T-helper 17 cell (primary cell): ENCODE measurements around the gene CD70. TPM values are rescaled to one million over a fixed set of nuclear protein-coding genes. Genes with fewer than 3 reads are reported as not detected.
"Not testable (repeated sequence)": the region's sequence is repeated elsewhere in the genome, so short reads cannot be mapped to it uniquely, and the experiment has no call there.

Experiments
- ATAC-seq: fragments of 150-1000 bp; cut with Tn5 transposase; 2 replicates; pipeline ENCODE4 v1.10.0; 2021; ENCODE audit warnings: mild to moderate bottlenecking, moderate library complexity
- DNase-seq, 3 donors: peaks; one replicate each; pipeline versions ENCODE4 v3.0.0 to v3.0.0-alpha.2; 2020 to 2021
- H3K9me3 ChIP-seq: one replicate; pipeline ENCODE4 v1.7.0; 2013; ENCODE audit warnings: low read length, mild to moderate bottlenecking; ENCODE audit not compliant: control insufficient read depth, poor library complexity, severe bottlenecking
- H3K27ac Mint-ChIP-seq: one replicate; pipeline ENCODE4 v1.8.0; 2022; ENCODE audit warnings: mild to moderate bottlenecking, moderate library complexity, mixed read lengths
- H3K27me3 Mint-ChIP-seq: one replicate; pipeline ENCODE4 v1.8.0; 2022; ENCODE audit warnings: mixed read lengths
- H3K36me3 Mint-ChIP-seq: one replicate; pipeline ENCODE4 v1.8.0; 2022; ENCODE audit warnings: low read depth, mixed read lengths
- H3K4me1 Mint-ChIP-seq: one replicate; pipeline ENCODE4 v1.8.0; 2022; ENCODE audit warnings: mild to moderate bottlenecking, mixed read lengths
- H3K4me3 Mint-ChIP-seq: one replicate; pipeline ENCODE4 v1.8.0; 2022; ENCODE audit warnings: mild to moderate bottlenecking, moderate library complexity, mixed read lengths
- total RNA-seq, 4 donors: library from RNA in 2 of 4; stranded (reverse) in 2 of 4; gene quantifications; one replicate each; pipeline ENCODE4 v1.2.3 and lab custom pipeline; 2022 to 2026

The CD70 gene
- total RNA-seq, 2 donors from 2014 or later = 3.0 to 4.5 TPM

DNA sequence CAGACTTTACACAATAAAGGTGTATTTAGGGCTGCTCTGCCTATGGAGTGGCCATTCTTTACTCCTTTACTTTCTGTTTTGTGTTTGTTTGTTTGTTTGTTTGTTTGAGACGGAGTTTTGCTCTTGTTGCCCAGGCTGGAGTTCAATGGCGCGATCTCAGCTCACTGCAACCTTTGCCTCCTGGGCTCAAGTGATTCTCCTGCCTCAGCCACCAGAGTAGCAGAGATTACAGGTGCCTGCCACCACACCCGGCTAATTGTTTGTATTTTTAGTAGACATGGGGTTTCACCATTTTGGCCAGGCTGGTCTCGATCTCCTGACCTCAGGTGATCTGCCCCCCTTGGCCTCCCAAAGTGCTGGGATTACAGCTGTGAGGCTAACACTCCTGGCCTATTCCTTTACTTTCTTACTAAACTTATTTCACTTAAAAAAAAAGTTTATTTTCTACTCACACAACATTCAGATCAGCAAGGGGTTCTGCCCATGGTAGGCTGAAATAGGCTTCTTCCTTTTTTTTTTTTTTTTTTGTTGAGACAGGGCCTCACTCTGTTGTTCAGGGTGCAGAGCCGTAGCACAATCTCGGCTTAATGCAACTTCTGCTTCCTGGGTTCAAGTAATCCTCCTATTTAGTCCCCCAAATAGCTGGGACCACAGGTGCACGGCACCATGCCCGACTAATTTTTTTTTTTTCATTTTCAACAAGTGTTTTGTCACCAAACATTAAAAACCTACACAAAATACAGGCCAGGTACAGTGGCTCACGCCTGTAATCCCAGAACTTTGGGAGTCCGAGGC lies 15.5 kb upstream of the CD70 start:
- ATAC-seq, DNase-seq, H3K4me3 Mint-ChIP-seq, H3K9me3 ChIP-seq, H3K36me3 Mint-ChIP-seq: not testable (repeated sequence)
- peaks cover 12% of the 10 kb centered on the region for H3K4me1 Mint-ChIP-seq
- peak overlapping the region; percentile 39 for H3K27ac Mint-ChIP-seq
- H3K27me3 Mint-ChIP-seq = peaks cover 20% of the 10 kb centered on the region

GRCh38 chr19:6604906-6605305 lies 14.0 kb upstream of the CD70 start:
- ATAC-seq (no peak), DNase-seq (no peak)
- peaks cover 8% of the 10 kb centered on the region for H3K27me3 Mint-ChIP-seq
- H3K27ac Mint-ChIP-seq = no peak overlapping the region
- peaks cover 3% of the 10 kb centered on the region for H3K36me3 Mint-ChIP-seq
- no peak overlapping the region for H3K4me3 Mint-ChIP-seq
- peaks cover 24% of the 10 kb centered on the region for H3K4me1 Mint-ChIP-seq
- no peaks in the 10 kb centered on the region for H3K9me3 ChIP-seq

DNA sequence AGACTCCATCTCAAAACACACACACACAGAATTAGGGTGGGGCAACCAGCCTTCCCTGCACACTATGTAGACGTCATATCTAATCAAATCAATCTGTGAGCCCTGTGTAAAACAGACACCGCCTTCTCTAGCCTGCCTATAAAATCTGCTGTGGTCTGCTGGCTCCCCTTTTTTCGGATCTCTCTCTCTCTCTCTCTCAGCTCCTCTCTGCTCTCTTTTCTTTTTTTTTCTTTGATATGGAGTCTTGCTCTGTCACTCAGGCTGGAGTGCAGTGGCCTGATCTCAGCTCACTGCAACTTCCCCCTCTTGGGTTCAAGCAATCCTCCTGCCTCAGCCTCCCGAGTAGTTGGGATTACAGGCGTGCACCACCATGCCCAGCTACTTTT lies 11.8 kb upstream of the CD70 start:
- Mint-ChIP-seq H3K4me3 (no peak overlapping the region), H3K4me1 (peaks cover 27% of the 10 kb centered on the region), H3K27ac (no peak overlapping the region), H3K27me3 (peaks cover 7% of the 10 kb centered on the region), H3K36me3 (peaks cover 6% of the 10 kb centered on the region)
- DNase-seq = no peak
- no peaks in the 10 kb centered on the region for H3K9me3 ChIP-seq
- ATAC-seq = no peak

DNA sequence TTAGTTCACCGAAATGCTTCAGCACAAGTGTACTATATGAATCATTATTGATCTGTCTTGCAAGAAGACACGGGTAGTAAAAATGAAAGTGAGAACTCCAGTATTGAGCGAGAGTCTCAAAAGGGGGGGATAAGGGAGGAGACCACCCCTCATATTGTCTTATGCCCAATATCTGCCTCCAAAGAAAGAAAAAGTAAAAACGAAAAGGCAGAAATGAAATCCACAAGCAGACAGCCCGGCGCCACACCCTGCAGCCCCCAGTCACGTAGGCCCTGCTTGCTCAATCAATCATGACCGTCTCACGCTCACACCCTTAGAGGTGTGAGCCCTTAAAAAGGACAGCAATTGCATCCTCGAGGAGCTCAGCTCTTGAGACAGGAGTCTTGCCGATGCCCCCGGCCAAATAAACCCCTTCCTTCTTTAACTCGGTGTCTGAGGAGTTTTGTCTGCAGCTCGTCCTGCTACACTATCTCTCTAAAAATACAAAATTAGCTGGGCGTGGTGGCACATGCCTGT lies 10.6 kb upstream of the CD70 start:
- not testable (repeated sequence) for H3K9me3 ChIP-seq, H3K36me3 Mint-ChIP-seq, DNase-seq, ATAC-seq
- peak overlapping the region; percentile 86 for H3K4me3 Mint-ChIP-seq
- peaks cover 27% of the 10 kb centered on the region for H3K4me1 Mint-ChIP-seq
- H3K27me3 Mint-ChIP-seq = peaks cover 14% of the 10 kb centered on the region
- H3K27ac Mint-ChIP-seq = peak overlapping the region; percentile 74

- H3K27me3 Mint-ChIP-seq = peaks cover 14% of the 10 kb centered on the region
- peak overlapping the region; percentile 86 for H3K4me3 Mint-ChIP-seq
- not testable (repeated sequence) for DNase-seq, H3K36me3 Mint-ChIP-seq, ATAC-seq, H3K9me3 ChIP-seq
- H3K4me1 Mint-ChIP-seq = peaks cover 27% of the 10 kb centered on the region
- peak overlapping the region; percentile 74 for H3K27ac Mint-ChIP-seq
Measured at GRCh38 chr19:6600951-6601536, 10.1 kb upstream of the CD70 start.

DNA sequence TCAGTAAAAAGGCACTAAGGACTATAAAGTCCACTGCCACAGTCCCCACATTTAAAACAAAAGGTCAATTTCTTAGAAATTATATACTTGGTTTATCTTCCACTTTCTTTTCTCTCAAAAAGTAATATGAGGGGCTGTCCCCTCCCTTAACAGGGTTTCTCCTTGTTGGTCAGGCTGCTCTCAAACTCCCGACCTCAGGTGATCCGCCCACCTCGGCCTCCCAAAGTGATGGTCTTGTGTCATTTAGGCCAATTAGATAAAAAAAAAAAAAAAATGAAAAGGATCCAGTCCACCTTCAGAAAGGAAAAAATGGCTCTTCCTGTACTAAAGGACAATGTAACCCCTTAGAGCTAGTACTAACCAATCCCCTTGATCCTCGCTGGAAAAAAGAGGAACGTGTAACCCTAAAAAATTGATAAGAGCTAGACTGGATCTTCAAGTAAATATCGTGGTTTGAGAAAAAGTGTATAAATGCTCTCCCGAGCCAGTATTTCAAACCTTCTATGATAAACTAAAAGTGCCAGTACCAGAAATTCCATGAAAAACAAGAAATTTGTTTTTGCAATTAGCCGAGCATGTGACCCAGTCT lies 9.0 kb upstream of the CD70 start:
- peaks cover 6% of the 10 kb centered on the region for H3K36me3 Mint-ChIP-seq
- ATAC-seq = no peak
- no peak overlapping the region for H3K27ac Mint-ChIP-seq
- H3K9me3 ChIP-seq = no peaks in the 10 kb centered on the region
- H3K27me3 Mint-ChIP-seq = peaks cover 14% of the 10 kb centered on the region
- DNase-seq = no peak
- H3K4me3 Mint-ChIP-seq = no peak overlapping the region
- peaks cover 27% of the 10 kb centered on the region for H3K4me1 Mint-ChIP-seq

GRCh38 chr19:6598254-6598892 lies 7.4 kb upstream of the CD70 start:
- DNase-seq, H3K36me3 Mint-ChIP-seq, ATAC-seq, H3K9me3 ChIP-seq: not testable (repeated sequence)
- peak overlapping the region; percentile 19 for H3K4me3 Mint-ChIP-seq
- H3K27me3 Mint-ChIP-seq = peaks cover 20% of the 10 kb centered on the region
- peaks cover 25% of the 10 kb centered on the region for H3K4me1 Mint-ChIP-seq
- peak overlapping the region; percentile 69 for H3K27ac Mint-ChIP-seq

- Mint-ChIP-seq H3K4me3 (peak overlapping the region; percentile 19), H3K27ac (peak overlapping the region; percentile 69), H3K4me1 (peaks cover 22% of the 10 kb centered on the region), H3K27me3 (peaks cover 21% of the 10 kb centered on the region)
- not testable (repeated sequence) for H3K36me3 Mint-ChIP-seq, DNase-seq, ATAC-seq, H3K9me3 ChIP-seq
Measured at GRCh38 chr19:6597471-6598253, 6.7 kb upstream of the CD70 start.

DNA sequence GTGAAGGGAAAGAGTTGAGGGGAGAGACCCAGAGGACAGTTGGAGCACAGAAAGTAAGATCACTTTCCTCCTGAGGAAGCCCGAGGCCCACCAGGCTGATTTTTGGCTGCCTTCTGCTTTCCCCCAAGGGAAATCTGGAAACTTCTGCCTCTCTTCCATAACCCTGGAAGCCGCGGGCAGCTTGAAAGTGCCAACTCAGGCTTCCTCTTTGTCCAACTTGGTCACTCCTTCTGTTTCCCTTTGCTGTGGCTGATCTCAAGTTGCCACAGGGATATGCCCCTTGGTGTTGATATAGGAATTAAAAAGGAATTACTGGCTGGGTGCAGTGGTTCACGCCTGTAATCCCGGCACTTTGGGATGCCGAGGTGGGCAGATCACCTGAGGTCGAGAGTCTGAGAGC lies 5.7 kb upstream of the CD70 start:
- ATAC-seq = no peak
- peaks cover 6% of the 10 kb centered on the region for H3K36me3 Mint-ChIP-seq

DNA sequence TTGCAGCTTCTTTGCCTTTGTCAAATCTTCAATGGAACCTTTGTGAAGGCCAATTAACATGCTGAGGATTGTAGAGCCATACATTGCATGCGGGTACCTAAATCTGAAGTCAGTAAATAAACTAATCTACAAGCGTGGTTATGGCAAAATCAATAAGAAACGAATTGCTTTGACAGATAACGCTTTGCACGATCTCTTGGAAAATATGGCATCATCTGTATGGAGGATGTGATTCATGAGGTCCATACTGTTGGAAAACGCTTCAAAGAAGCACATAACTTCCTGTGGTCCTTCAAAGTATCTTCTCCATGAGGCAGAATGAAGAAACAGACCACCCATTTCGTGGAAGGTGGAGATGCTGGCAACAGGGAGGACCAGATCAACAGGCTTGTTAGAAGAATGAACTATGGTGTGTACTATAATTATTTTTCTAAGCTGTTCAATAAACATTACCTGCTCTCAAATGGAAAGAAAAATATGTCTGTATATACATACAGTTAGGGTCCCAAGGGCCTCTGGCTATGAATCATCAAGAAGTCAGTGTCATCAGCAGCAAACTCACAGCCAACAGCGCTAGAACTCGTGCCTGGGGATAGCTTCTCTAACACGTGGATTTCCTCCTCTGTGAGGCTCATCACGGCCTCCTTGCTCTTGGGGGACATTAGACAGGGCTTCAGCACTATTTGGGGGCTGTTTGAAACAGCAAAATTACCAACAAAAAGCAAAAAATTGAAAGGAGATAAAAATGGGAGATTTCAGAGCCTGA lies 2.9 kb upstream of the CD70 start:
- Mint-ChIP-seq H3K27me3 (peaks cover 55% of the 10 kb centered on the region), H3K4me3 (peak overlapping the region; percentile 41), H3K4me1 (peaks cover 30% of the 10 kb centered on the region), H3K27ac (no peak overlapping the region), H3K36me3 (peaks cover 9% of the 10 kb centered on the region)
- no peak for ATAC-seq
- no peak for DNase-seq
- H3K9me3 ChIP-seq = no peaks in the 10 kb centered on the region

More for the DNA sequence above, 5.7 kb upstream of the CD70 start:
- Mint-ChIP-seq H3K4me1 (peaks cover 23% of the 10 kb centered on the region), H3K27me3 (peaks cover 27% of the 10 kb centered on the region), H3K4me3 (no peak overlapping the region), H3K27ac (no peak overlapping the region)
- H3K9me3 ChIP-seq = no peaks in the 10 kb centered on the region
- no peak for DNase-seq

- H3K36me3 Mint-ChIP-seq = peaks cover 9% of the 10 kb centered on the region
- peak overlapping the region; percentile 97 for H3K4me3 Mint-ChIP-seq
- no peak for DNase-seq
- peaks cover 70% of the 10 kb centered on the region for H3K27me3 Mint-ChIP-seq
- peaks cover 48% of the 10 kb centered on the region for H3K4me1 Mint-ChIP-seq
- peak overlapping the region; percentile 87 for H3K27ac Mint-ChIP-seq
- no peak for ATAC-seq
- no peaks in the 10 kb centered on the region for H3K9me3 ChIP-seq
Measured at GRCh38 chr19:6590258-6590826, 608 bp downstream of the CD70 start.
